Upper lobe of left lung (tissue), 6 donors: ENCODE data around the gene SPTBN2. TPM values are rescaled to one million over a fixed set of nuclear protein-coding genes. Genes with fewer than 3 reads are reported as not detected.

ENCODE experiments used
- ATAC-seq, 2 donors: fragments of 200-7000 bp; cut with Tn5 transposase; one replicate each; pipeline ENCODE4 v1.9.1; 2022; ENCODE audit warnings: mild to moderate bottlenecking in 2 of 2, moderate library complexity in 2 of 2; ENCODE audit not compliant: low FRiP score in 2 of 2
- DNase-seq, 2 donors: peaks; one replicate each; pipeline ENCODE4 v3.0.0-alpha.2; 2019 to 2020
- H3K27ac ChIP-seq, 4 donors: fragments of 200-600 bp; sonication (generic); one replicate each; pipeline ENCODE4 v1.5.1; 2016 to 2019
- H3K27me3 ChIP-seq, 4 donors: fragments of 200-600 bp; sonication (generic); one replicate each; pipeline ENCODE4 v1.5.1; 2017 to 2019
- H3K36me3 ChIP-seq, 4 donors: fragments of 200-600 bp; sonication (generic); one replicate each; pipeline ENCODE4 v1.5.1; 2016 to 2019
- H3K4me1 ChIP-seq, 4 donors: fragments of 200-600 bp; sonication (generic); one replicate each; pipeline ENCODE4 v1.5.1; 2018 to 2019
- H3K4me3 ChIP-seq, 4 donors: fragments of 200-600 bp; sonication (generic); one replicate each; pipeline ENCODE4 v1.5.1; 2017 to 2019; ENCODE audit warnings: mild to moderate bottlenecking in 2 of 4, moderate library complexity in 1 of 4
- H3K9me3 ChIP-seq, 4 donors: fragments of 200-600 bp; sonication (generic); one replicate each; pipeline ENCODE4 v1.5.1; 2018 to 2019
- CTCF ChIP-seq, 6 experiments: fragments of 450-650 bp in 4 of 6; fragments of 200-600 bp in 2 of 6; sonication (generic) in 2 of 6; IDR thresholded peaks; one replicate each; pipeline ENCODE4 v1.5.1; 2016 to 2019; ENCODE audit warnings: antibody characterized with exemption in 6 of 6
- EP300 ChIP-seq, 4 donors: sonication (generic); formaldehyde crosslinking; IDR thresholded peaks; one replicate each; pipeline ENCODE4 v1.5.1; 2017; ENCODE audit warnings: antibody characterized with exemption in 4 of 4, control low read depth in 2 of 4
- POLR2A ChIP-seq, 4 donors: fragments of 450-650 bp; IDR thresholded peaks; one replicate each; pipeline ENCODE4 v1.5.1; 2016 to 2017; ENCODE audit warnings: antibody characterized with exemption in 4 of 4, mild to moderate bottlenecking in 2 of 4
- POLR2AphosphoS5 ChIP-seq, 2 donors: sonication (generic); formaldehyde crosslinking; IDR thresholded peaks; one replicate each; pipeline ENCODE4 v1.5.1; 2017; ENCODE audit warnings: antibody characterized with exemption in 2 of 2
- WGBS, 2 donors: methylation state at CpG; one replicate each; pipeline ENCODE4 v1.1.5; 2017 to 2018; 5-methylcytosine and 5-hydroxymethylcytosine counted together
- total RNA-seq, 6 donors: library from RNA; depleted of rRNA in 4 of 6; stranded (reverse); fragments of >200 nt in 4 of 6; gene quantifications; one replicate each; pipeline versions ENCODE4 v1.1.0 to v1.2.1, GENCODE V29; 2016 to 2021
- donor health status: DM: no; HTN: no; CAD: no; lungs with moderate emphysema.
- donor health status: DM: no; HTN: yes; CAD: no; lungs with severe emphysema.

The SPTBN2 gene
- total RNA-seq, 6 donors from 2014 or later: 9.3 to 45.1 (median 21.1) TPM

DNA sequence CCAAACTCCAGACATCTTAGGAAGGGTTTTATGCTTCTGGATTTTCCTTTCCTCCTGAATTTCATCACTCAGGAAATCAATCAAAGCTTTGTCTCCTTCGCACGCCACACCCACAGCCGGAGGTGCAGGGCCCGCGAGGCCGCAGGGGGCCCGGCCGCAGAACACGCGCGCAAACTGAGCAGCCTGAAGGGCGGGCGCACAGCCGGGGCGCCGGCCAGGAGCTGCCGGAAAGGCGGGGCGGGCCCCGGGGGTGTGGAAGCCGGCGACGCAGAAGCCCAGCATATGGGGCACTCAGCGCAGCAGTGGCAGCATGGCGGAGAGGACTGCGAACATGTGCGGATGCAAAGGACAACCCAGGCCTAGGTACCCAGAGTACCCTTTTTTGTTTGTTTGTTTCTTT, 33.1 kb upstream of the SPTBN2 start:
- ATAC-seq: no peak
- Histone ChIP-seq H3K4me3 (no peak overlapping the region), H3K9me3 (no peaks in the 10 kb centered on the region), H3K27ac (no peak overlapping the region), H3K27me3 (no peaks in the 10 kb centered on the region), H3K4me1 (no peaks in the 10 kb centered on the region), H3K36me3 (peaks cover 0 to 6% (median 0%) of the 10 kb centered on the region in 4 donors)
- no peak for TF ChIP-seq POLR2A (IDR thresholded peaks at IDR 0.05)
- no peak for TF ChIP-seq CTCF (IDR thresholded peaks at IDR 0.05)
- no peak for TF ChIP-seq EP300 (IDR thresholded peaks at IDR 0.05)
- TF ChIP-seq POLR2AphosphoS5 (IDR thresholded peaks at IDR 0.05): no peak
- peak in 1 of 2 donors; percentile 81 for DNase-seq
- 95 to 96% methylated on average over 27 of the region's 27 CpGs for WGBS, 2 donors

- Histone ChIP-seq H3K4me3 (no peak overlapping the region), H3K4me1 (no peaks in the 10 kb centered on the region), H3K27me3 (no peaks in the 10 kb centered on the region), H3K36me3 (no peaks in the 10 kb centered on the region), H3K9me3 (no peaks in the 10 kb centered on the region), H3K27ac (no peak overlapping the region)
- ATAC-seq (no peak), DNase-seq (no peak)
- TF ChIP-seq EP300 (IDR thresholded peaks at IDR 0.05) (no peak), POLR2A (IDR thresholded peaks at IDR 0.05) (no peak), CTCF (IDR thresholded peaks at IDR 0.05) (no peak), POLR2AphosphoS5 (IDR thresholded peaks at IDR 0.05) (no peak)
- 92 to 96% methylated on average over 4 of the region's 4 CpGs for WGBS, 2 donors
Measured at GRCh38 chr11:66752148-66752547, 23.1 kb upstream of the SPTBN2 start.

- TF ChIP-seq EP300 (IDR thresholded peaks at IDR 0.05) (no peak), POLR2AphosphoS5 (IDR thresholded peaks at IDR 0.05) (no peak), CTCF (IDR thresholded peaks at IDR 0.05) (no peak), POLR2A (IDR thresholded peaks at IDR 0.05) (no peak)
- H3K36me3 ChIP-seq: no peaks in the 10 kb centered on the region
- no peak overlapping the region for H3K27ac ChIP-seq
- no peak overlapping the region for H3K4me3 ChIP-seq
- H3K9me3 ChIP-seq: no peaks in the 10 kb centered on the region
- peaks cover 1 to 11% (median 7%) of the 10 kb centered on the region in 4 donors for H3K4me1 ChIP-seq
- DNase-seq (peak in 1 of 2 donors; percentile 57), ATAC-seq (peak in 1 of 2 donors; percentile 65)
- no peaks in the 10 kb centered on the region for H3K27me3 ChIP-seq
- WGBS, 2 donors: 68 to 75% methylated on average over 2 of the region's 2 CpGs
Measured at GRCh38 chr11:66749091-66749490, 20.1 kb upstream of the SPTBN2 start.

DNA sequence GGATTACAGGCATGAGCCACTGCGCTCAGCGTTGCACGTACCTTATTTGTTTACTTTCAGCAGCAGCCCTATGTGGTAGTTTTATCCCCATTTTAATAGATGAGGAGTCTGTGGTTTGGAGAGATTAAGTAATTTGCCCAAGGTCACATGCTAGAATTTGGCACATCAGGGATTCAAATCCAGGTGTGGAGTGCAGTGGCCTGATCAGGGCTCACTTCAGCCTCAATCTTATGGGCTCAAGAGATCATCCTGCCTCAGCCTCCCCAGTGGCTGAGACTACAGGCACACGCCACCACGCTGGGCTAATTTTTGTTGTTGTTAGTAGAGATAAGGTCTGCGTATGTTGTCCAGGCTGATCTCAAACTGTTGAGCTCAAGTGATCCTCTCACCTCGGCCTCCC, 18.5 kb upstream of the SPTBN2 start:
- H3K27ac ChIP-seq: no peak overlapping the region
- ATAC-seq: no peak

More for the DNA sequence above, 18.5 kb upstream of the SPTBN2 start:
- no peak overlapping the region for H3K4me3 ChIP-seq
- TF ChIP-seq EP300 (IDR thresholded peaks at IDR 0.05) (no peak), POLR2AphosphoS5 (IDR thresholded peaks at IDR 0.05) (no peak), POLR2A (IDR thresholded peaks at IDR 0.05) (no peak), CTCF (IDR thresholded peaks at IDR 0.05) (no peak)
- 89 to 94% methylated on average over 5 to 7 of the region's 7 CpGs for WGBS, 2 donors
- H3K27me3 ChIP-seq: no peaks in the 10 kb centered on the region
- DNase-seq: no peak
- no peaks in the 10 kb centered on the region for H3K36me3 ChIP-seq
- no peaks in the 10 kb centered on the region for H3K9me3 ChIP-seq
- peaks cover 8 to 21% (median 15%) of the 10 kb centered on the region in 4 donors for H3K4me1 ChIP-seq
